ENCODE measurements around the gene ENTPD2. TPM values are rescaled to one million over a fixed set of nuclear protein-coding genes. Genes with fewer than 3 reads are reported as not detected.

Gene ENTPD2
- total RNA-seq, 1 experiment from 2014 or later, result 4.0 TPM

- H3K14ac ChIP-seq (ENCODE audit: insufficient read depth, low read length), result peak overlapping the region; percentile 64; the same call in 1 of the 2 replicates
- H3K27ac Mint-ChIP-seq, result peak overlapping the region in 2 of 3 experiments; percentile 8 to 75; a peak in 1 of 7 replicates
- no CpG with 5 or more reads among the region's 6 CpGs for WGBS (ENCODE audit: extremely low coverage, insufficient read length, low lambda C conversion rate)
- H3K23ac ChIP-seq (ENCODE audit: insufficient read length, low read depth, low read length), result no peak overlapping the region
- no peak overlapping the region for H3K27ac ChIP-seq (ENCODE audit: insufficient read length, low read depth, low read length)
- H4K91ac ChIP-seq (ENCODE audit: insufficient read length, low read depth, low read length), result no peak overlapping the region
- peaks cover 9% of the 10 kb centered on the region for H3K27me3 Mint-ChIP-seq (ENCODE audit: low read depth)
- peak overlapping the region; percentile 20 for H3K4me2 ChIP-seq (ENCODE audit: insufficient read depth, insufficient read length, low read length)
- H4K20me1 ChIP-seq (ENCODE audit: control insufficient read depth, insufficient read depth, insufficient read length), result peaks cover 4% of the 10 kb centered on the region
- no peak for DNase-seq
- no peak overlapping the region for H2BK5ac ChIP-seq (ENCODE audit: insufficient read length, low read length)
- no peaks in the 10 kb centered on the region for H3K79me2 ChIP-seq (ENCODE audit: insufficient read depth, low read length)
- peaks cover 7% of the 10 kb centered on the region; the same call in 1 of the 2 replicates for H3K4me1 ChIP-seq (ENCODE audit: insufficient read depth, low read length)
- peak overlapping the region; percentile 16 for H3K9ac ChIP-seq (ENCODE audit: extremely low read depth, insufficient read length, low read length)
- H3K4me1 Mint-ChIP-seq, result peaks cover 25 to 34% of the 10 kb centered on the region in 2 experiments
- H4K8ac ChIP-seq (replicated peaks; ENCODE audit: insufficient read length, low read depth, low read length), result no peak overlapping the region
- no peak overlapping the region for H2BK15ac ChIP-seq (ENCODE audit: low read depth, low read length)
- no peak overlapping the region for H2BK20ac ChIP-seq (ENCODE audit: low read depth, low read length, poor library complexity, severe bottlenecking)
- H3K23me2 ChIP-seq (ENCODE audit: insufficient read length, low read depth, low read length, poor library complexity, severe bottlenecking), result no peaks in the 10 kb centered on the region
- peak; percentile 44; the same call in 2 of the 3 replicates for TF ChIP-seq CTCF (conservative IDR thresholded peaks at IDR 0.05)
- no peaks in the 10 kb centered on the region; a peak in 1 of 5 replicates for H3K9me3 Mint-ChIP-seq
- H3K4me3 Mint-ChIP-seq, result peak overlapping the region; percentile 55 to 75
- H4K5ac ChIP-seq (ENCODE audit: insufficient read length, low read depth, low read length), result no peak overlapping the region
- no peak overlapping the region for H2AFZ ChIP-seq (ENCODE audit: low read length)
- no peak overlapping the region for H3T11ph ChIP-seq (ENCODE audit: low read length)
- H3K18ac ChIP-seq (ENCODE audit: insufficient read length, low read depth, low read length), result peak overlapping the region; percentile 32
- no peak overlapping the region for H2BK120ac ChIP-seq (ENCODE audit: low read depth, low read length, poor library complexity, severe bottlenecking)
- no peak overlapping the region for H2BK12ac ChIP-seq (ENCODE audit: insufficient read length, low read depth, low read length)
- H3K36me3 Mint-ChIP-seq (ENCODE audit: insufficient read depth in 1 of 3, low read depth in 3 of 3), result no peaks in the 10 kb centered on the region; a peak in 2 of 7 replicates
- H2AK5ac ChIP-seq (ENCODE audit: insufficient read length, low read length), result no peak overlapping the region
- no peaks in the 10 kb centered on the region for H3K79me1 ChIP-seq (ENCODE audit: insufficient read depth, low read depth, low read length, poor library complexity, severe bottlenecking)
- H3K27me3 ChIP-seq (ENCODE audit: insufficient read depth, low read length), result no peaks in the 10 kb centered on the region
- H3K4ac ChIP-seq (ENCODE audit: low read depth, low read length), result no peak overlapping the region; the same call in 1 of the 2 replicates
- no peak overlapping the region for H3K56ac ChIP-seq (ENCODE audit: insufficient read length, low read depth, low read length)
- no peaks in the 10 kb centered on the region for H3K9me3 ChIP-seq (ENCODE audit: control insufficient read depth, low read depth, low read length)
These were observed 17.0 kb upstream of the ENTPD2 start for GRCh38 chr9:137070906-137071275.

Data from H9 (cell line).